Skeletal muscle satellite cell (primary cell): Measurements from ENCODE around the gene TBRG4.
A peak's percentile ranks its signal among the peaks of the same experiment; 100 is the strongest.
"Not testable (repeated sequence)": the region's sequence is repeated elsewhere in the genome, so short reads cannot be mapped to it uniquely, and the experiment has no call there.

Experiments used
- H3K27me3 ChIP-seq: 2 replicates; pipeline ENCODE4 v1.7.0; 2013; ENCODE audit warnings: low read length; ENCODE audit not compliant: control insufficient read depth, insufficient read depth
- H3K36me3 ChIP-seq: 2 replicates; pipeline ENCODE4 v1.7.0; 2013; ENCODE audit warnings: mild to moderate bottlenecking, control low read depth, low read length; ENCODE audit not compliant: insufficient read depth
- H3K4me1 ChIP-seq: 2 replicates; pipeline ENCODE4 v1.7.0; 2013; ENCODE audit warnings: low read length; ENCODE audit not compliant: control insufficient read depth, insufficient read depth
- H3K4me2 ChIP-seq: 2 replicates; pipeline ENCODE4 v1.7.0; 2013; ENCODE audit warnings: mild to moderate bottlenecking, low read length
- H3K4me3 ChIP-seq: 2 replicates; pipeline ENCODE4 v1.7.0; 2013; ENCODE audit warnings: low read length
- H3K9ac ChIP-seq: 2 replicates; pipeline ENCODE4 v1.7.0; 2013; ENCODE audit warnings: mild to moderate bottlenecking, low read depth, low read length, moderate library complexity
- H3K9me3 ChIP-seq: replicated peaks from 2 replicates; pipeline ENCODE4 v1.7.0; 2013; ENCODE audit warnings: mild to moderate bottlenecking, control low read depth, low read length

The TBRG4 gene

GRCh38 chr7:45125193-45125904 lies 13.9 kb upstream of the TBRG4 start:
- peaks cover 6% of the 10 kb centered on the region for H3K27me3 ChIP-seq
- no peak overlapping the region for H3K9ac ChIP-seq
- H3K36me3 ChIP-seq: no peaks in the 10 kb centered on the region
- no peaks in the 10 kb centered on the region for H3K4me1 ChIP-seq
- no peak overlapping the region for H3K4me2 ChIP-seq
- no peaks in the 10 kb centered on the region for H3K9me3 ChIP-seq
- H3K4me3 ChIP-seq: no peak overlapping the region

GRCh38 chr7:45123913-45124710 lies 12.6 kb upstream of the TBRG4 start:
- Histone ChIP-seq H3K9ac (no peak overlapping the region), H3K4me1 (no peaks in the 10 kb centered on the region), H3K9me3 (no peaks in the 10 kb centered on the region), H3K4me3 (no peak overlapping the region), H3K27me3 (peaks cover 2% of the 10 kb centered on the region), H3K4me2 (no peak overlapping the region), H3K36me3 (no peaks in the 10 kb centered on the region)

GRCh38 chr7:45122975-45123860 lies 11.7 kb upstream of the TBRG4 start:
- Histone ChIP-seq H3K4me2 (no peak overlapping the region), H3K4me3 (no peak overlapping the region), H3K36me3 (no peaks in the 10 kb centered on the region), H3K9me3 (no peaks in the 10 kb centered on the region), H3K9ac (no peak overlapping the region), H3K4me1 (no peaks in the 10 kb centered on the region), H3K27me3 (peaks cover 2% of the 10 kb centered on the region)

GRCh38 chr7:45119550-45119949 lies 8.1 kb upstream of the TBRG4 start:
- H3K27me3 ChIP-seq: peaks cover 20% of the 10 kb centered on the region
- H3K4me1 ChIP-seq: no peaks in the 10 kb centered on the region
- no peak overlapping the region for H3K4me2 ChIP-seq

GRCh38 chr7:45118889-45119331 lies 7.4 kb upstream of the TBRG4 start:
- H3K4me3 ChIP-seq: no peak overlapping the region
- H3K9ac ChIP-seq: no peak overlapping the region
- no peaks in the 10 kb centered on the region for H3K4me1 ChIP-seq
- H3K9me3 ChIP-seq: no peaks in the 10 kb centered on the region
- H3K27me3 ChIP-seq: peaks cover 24% of the 10 kb centered on the region
- H3K36me3 ChIP-seq: no peaks in the 10 kb centered on the region
- no peak overlapping the region for H3K4me2 ChIP-seq

More at GRCh38 chr7:45119550-45119949, 8.1 kb upstream of the TBRG4 start:
- Histone ChIP-seq H3K36me3 (no peaks in the 10 kb centered on the region), H3K9ac (no peak overlapping the region), H3K4me3 (no peak overlapping the region), H3K9me3 (no peaks in the 10 kb centered on the region)

GRCh38 chr7:45118292-45118691 lies 6.8 kb upstream of the TBRG4 start:
- Histone ChIP-seq H3K36me3 (no peaks in the 10 kb centered on the region), H3K4me3 (no peak overlapping the region), H3K4me2 (no peak overlapping the region), H3K27me3 (peaks cover 25% of the 10 kb centered on the region), H3K4me1 (no peaks in the 10 kb centered on the region), H3K9me3 (no peaks in the 10 kb centered on the region), H3K9ac (no peak overlapping the region)

- Histone ChIP-seq H3K36me3 (no peaks in the 10 kb centered on the region), H3K27me3 (peaks cover 25% of the 10 kb centered on the region), H3K4me1 (no peaks in the 10 kb centered on the region), H3K9ac (no peak overlapping the region), H3K9me3 (no peaks in the 10 kb centered on the region), H3K4me2 (no peak overlapping the region), H3K4me3 (no peak overlapping the region)
These were observed 6.1 kb upstream of the TBRG4 start for GRCh38 chr7:45117582-45117981.

- no peaks in the 10 kb centered on the region for H3K4me1 ChIP-seq
- no peak overlapping the region for H3K9ac ChIP-seq
- no peak overlapping the region for H3K4me3 ChIP-seq
- no peaks in the 10 kb centered on the region for H3K36me3 ChIP-seq
- H3K9me3 ChIP-seq: no peaks in the 10 kb centered on the region
- no peak overlapping the region for H3K4me2 ChIP-seq
- peaks cover 25% of the 10 kb centered on the region for H3K27me3 ChIP-seq
These were observed 4.6 kb upstream of the TBRG4 start for GRCh38 chr7:45116048-45116447.

- Histone ChIP-seq H3K4me3 (no peak overlapping the region), H3K4me2 (no peak overlapping the region), H3K27me3 (peaks cover 25% of the 10 kb centered on the region), H3K9ac (no peak overlapping the region), H3K9me3 (no peaks in the 10 kb centered on the region), H3K4me1 (peaks cover 4% of the 10 kb centered on the region), H3K36me3 (no peaks in the 10 kb centered on the region)
These were observed 3.4 kb upstream of the TBRG4 start for GRCh38 chr7:45114926-45115325.

- not testable (repeated sequence) for H3K4me3 ChIP-seq, H3K36me3 ChIP-seq, H3K4me2 ChIP-seq, H3K9me3 ChIP-seq, H3K9ac ChIP-seq, H3K4me1 ChIP-seq
- H3K27me3 ChIP-seq: peaks cover 25% of the 10 kb centered on the region
These were observed 2.8 kb upstream of the TBRG4 start for GRCh38 chr7:45114257-45114656.

GRCh38 chr7:45112648-45113047 lies 1.2 kb upstream of the TBRG4 start:
- Histone ChIP-seq H3K9ac (no peak overlapping the region), H3K4me1 (peaks cover 14% of the 10 kb centered on the region), H3K4me2 (peak overlapping the region; percentile 89), H3K9me3 (no peaks in the 10 kb centered on the region), H3K36me3 (peaks cover 17% of the 10 kb centered on the region), H3K4me3 (no peak overlapping the region), H3K27me3 (peaks cover 24% of the 10 kb centered on the region)
